ENCODE measurements around the gene HLF.

The HLF gene

DNA sequence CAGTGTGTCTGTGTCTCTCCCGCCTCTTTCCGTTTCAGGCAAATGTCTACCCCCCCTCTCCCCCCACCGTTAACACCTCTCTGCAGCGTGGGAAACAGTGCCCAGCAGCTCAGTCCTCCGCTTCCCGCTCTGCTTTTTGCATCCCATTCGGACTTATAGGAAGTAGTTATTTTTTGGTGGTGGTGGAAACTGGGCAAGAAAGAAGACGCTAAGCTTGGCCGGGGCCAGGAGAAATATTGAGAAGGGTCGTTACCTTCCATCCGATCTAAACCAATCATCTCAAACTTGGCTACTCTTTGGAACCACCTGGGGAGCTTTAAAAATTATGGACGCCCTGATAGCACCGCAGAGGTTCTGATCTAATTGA, 499 bp upstream of the HLF start:
- TF ChIP-seq, protein P1, sequence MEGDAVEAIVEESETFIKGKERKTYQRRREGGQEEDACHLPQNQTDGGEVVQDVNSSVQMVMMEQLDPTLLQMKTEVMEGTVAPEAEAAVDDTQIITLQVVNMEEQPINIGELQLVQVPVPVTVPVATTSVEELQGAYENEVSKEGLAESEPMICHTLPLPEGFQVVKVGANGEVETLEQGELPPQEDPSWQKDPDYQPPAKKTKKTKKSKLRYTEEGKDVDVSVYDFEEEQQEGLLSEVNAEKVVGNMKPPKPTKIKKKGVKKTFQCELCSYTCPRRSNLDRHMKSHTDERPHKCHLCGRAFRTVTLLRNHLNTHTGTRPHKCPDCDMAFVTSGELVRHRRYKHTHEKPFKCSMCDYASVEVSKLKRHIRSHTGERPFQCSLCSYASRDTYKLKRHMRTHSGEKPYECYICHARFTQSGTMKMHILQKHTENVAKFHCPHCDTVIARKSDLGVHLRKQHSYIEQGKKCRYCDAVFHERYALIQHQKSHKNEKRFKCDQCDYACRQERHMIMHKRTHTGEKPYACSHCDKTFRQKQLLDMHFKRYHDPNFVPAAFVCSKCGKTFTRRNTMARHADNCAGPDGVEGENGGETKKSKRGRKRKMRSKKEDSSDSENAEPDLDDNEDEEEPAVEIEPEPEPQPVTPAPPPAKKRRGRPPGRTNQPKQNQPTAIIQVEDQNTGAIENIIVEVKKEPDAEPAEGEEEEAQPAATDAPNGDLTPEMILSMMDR (IDR thresholded peaks at IDR 0.05; ENCODE audit: low read depth, low read length): no peak
- H3K4me3 ChIP-seq (ENCODE audit: low read depth, low read length): no peak overlapping the region

DNA sequence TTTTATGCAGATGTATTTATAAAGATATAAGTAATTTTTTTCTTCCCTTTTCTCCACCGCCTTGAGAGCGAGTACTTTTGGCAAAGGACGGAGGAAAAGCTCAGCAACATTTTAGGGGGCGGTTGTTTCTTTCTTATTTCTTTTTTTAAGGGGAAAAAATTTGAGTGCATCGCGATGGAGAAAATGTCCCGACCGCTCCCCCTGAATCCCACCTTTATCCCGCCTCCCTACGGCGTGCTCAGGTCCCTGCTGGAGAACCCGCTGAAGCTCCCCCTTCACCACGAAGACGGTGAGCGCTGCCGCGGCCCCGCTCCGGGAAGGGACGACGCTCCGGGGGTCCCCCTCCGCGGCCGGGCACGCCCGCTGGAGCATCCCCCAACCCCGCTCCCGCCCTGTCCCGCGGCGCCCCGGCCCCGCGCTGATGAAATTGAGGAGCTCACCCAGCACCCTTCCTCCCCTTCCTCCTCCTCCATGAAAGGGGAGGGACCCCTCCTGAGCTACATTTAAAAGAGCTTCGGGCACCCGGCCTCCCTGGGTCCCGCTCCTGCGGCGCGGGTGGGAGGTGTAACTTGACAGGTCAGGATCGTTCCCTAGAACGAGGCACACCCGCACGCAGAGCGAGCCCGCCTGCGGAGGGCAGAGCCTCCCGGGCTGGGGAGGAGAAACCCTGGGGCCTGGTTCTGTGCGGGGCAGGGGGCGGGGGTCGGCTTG, 706 bp downstream of the HLF start:
- no peak overlapping the region for H3K4me3 ChIP-seq (ENCODE audit: low read depth, low read length)
- TF ChIP-seq, protein P1 (IDR thresholded peaks at IDR 0.05; ENCODE audit: low read depth, low read length): no peak

DNA sequence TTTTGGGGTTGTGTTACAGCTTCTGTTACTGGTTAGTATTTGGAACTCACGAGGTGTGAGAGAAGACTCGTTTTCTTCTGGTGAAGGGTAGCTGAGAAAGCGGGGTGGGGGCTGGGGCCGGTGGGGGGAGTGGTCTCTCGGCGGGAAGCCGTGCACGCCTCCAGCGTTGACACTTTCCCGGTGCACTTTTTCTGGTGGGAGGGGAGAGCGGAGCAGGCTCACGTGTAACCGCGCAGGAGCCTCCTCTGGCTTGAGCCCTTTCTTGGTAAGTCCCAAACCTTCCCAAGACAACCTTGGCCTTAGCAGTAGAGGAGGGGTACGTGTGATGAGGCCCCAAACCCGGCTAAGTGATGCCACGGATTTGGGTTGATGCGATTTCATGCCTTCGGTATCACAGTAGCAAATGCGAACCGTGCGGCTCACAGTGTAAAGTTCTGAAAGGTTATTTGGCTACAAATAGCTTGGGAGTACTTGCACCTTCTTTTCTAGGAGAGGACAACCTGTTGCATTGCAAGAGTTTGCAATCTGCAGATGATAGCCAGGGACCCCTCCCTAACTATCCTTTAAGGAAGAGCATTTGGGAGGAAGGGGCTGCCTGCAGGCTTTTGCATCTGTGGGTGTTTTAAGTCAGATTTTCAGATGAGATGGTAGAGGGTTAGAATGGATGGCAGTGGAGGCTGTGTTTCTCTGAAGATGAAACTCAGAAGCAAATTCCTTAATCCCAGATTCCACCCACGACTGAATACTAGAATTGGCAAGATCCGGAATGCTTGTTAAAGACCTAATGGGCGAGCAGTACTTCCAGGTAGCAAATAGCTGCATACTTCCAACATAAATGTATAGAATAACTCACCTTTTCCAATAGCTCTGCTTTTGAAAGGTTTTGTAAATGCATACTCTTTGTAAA, 1.5 kb downstream of the HLF start:
- no peak overlapping the region for H3K4me3 ChIP-seq (ENCODE audit: low read depth, low read length)
- TF ChIP-seq, protein P1 (IDR thresholded peaks at IDR 0.05; ENCODE audit: low read depth, low read length): no peak

DNA sequence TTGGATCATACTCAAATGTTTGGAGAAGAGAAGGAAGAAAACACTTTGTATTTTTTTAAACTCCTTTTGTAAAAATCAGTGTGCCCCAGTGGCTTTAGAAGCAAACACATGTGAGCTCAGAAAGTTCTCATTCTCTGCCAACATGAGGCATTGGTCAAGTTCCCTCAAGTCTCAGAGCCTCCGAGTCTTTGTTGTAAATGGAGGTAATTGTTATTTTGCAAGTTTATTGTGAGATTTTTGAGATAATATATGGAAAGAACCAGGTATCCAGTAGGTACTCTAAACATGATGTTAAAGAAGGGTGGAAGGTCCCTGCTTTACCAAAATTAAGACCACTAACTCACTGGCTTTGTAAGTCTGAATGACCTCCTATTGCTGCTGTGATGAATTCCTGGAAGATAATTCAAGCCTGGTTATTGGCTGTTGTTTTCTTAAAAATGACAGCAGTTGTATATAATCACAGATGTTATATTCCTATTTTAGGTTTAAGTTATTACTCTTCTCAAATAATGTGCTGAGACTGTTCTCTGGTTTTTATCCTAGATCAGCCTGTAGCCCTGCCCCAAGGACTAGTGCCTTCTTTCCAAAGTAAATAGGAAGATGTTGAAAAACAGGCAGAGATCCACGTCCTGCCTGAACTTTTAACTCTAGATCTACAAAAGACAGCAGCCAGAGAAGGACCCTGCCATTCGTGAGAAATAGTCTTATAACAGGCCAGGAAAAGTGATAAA, 2.4 kb downstream of the HLF start:
- TF ChIP-seq, protein P1 (IDR thresholded peaks at IDR 0.05; ENCODE audit: low read depth, low read length): no peak
- no peak overlapping the region for H3K4me3 ChIP-seq (ENCODE audit: low read depth, low read length)

DNA sequence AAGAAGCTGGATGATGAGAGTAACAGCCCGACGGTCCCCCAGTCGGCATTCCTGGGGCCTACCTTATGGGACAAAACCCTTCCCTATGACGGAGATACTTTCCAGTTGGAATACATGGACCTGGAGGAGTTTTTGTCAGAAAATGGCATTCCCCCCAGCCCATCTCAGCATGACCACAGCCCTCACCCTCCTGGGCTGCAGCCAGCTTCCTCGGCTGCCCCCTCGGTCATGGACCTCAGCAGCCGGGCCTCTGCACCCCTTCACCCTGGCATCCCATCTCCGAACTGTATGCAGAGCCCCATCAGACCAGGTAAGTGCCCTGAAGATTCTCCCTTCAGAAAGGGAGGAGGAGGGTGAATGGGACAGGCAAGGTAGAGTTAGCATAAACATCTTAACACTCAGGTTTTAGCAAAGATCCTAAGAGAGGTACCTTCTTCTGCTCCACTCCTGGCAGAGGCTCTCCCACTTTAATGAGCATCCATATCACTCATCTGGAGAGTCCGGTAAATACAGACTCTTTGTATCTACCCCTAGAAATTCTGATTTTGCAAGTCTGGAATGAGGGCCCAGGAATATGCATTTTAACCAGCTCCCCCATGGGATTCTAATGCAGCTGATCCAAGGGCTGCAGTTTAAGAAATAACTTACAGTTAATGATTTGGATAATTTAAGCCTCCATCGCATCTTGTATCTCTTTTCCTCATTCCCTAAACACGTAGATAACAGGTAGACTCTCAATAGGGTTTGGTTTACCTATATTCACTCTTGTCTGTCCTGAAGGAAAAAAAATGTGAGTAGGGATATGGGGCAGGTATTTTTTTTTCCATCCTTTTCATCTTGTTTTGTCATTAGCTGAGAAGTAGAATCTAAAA, 3.3 kb downstream of the HLF start:
- H3K4me3 ChIP-seq (ENCODE audit: low read depth, low read length): no peak overlapping the region

More for the DNA sequence above, 3.3 kb downstream of the HLF start:
- TF ChIP-seq, protein P1 (IDR thresholded peaks at IDR 0.05; ENCODE audit: low read depth, low read length): no peak
